K562 (cell line): ENCODE measurements around the gene TBCC. TPM values are rescaled to one million over a fixed set of nuclear protein-coding genes. Genes with fewer than 3 reads are reported as not detected.

ENCODE experiments used
- CSDE1 ChIP-seq, 2 experiments: fragments of 450-650 bp; IDR thresholded peaks; 2 replicates each; pipeline ENCODE4 v1.6.1; 2016; ENCODE audit warnings: mild to moderate bottlenecking in 1 of 2
- ID3 ChIP-seq, 2 experiments: fragments of 250-450 bp in 1 of 2; fragments of 450-650 bp in 1 of 2; sonication (Bioruptor Pico) in 1 of 2; IDR thresholded peaks; 2 replicates each; pipeline versions ENCODE4 v1.6.1 to v1.8.0; 2016 to 2021; ENCODE audit warnings: mild to moderate bottlenecking in 2 of 2, moderate library complexity in 2 of 2, missing compliant biosample characterization in 1 of 2, missing genetic modification characterization in 1 of 2
- KLF6 ChIP-seq: fragments of 250-450 bp; sonication (Bioruptor Pico); IDR thresholded peaks from 2 replicates; pipeline ENCODE4 v1.4.0; 2020; ENCODE audit warnings: mild to moderate bottlenecking, moderate library complexity, borderline replicate concordance
- MEIS2 ChIP-seq: fragments of 450-650 bp; IDR thresholded peaks from 2 replicates; pipeline ENCODE4 v1.6.1; 2014; ENCODE audit warnings: mild to moderate bottlenecking; ENCODE audit not compliant: partially characterized antibody
- NFIC ChIP-seq: fragments of 450-650 bp; IDR thresholded peaks from 2 replicates; pipeline ENCODE4 v1.6.1; 2017; ENCODE audit warnings: mild to moderate bottlenecking, inconsistent platforms
- PBX2 ChIP-seq, 2 experiments: IDR thresholded peaks in 1 of 2; conservative IDR thresholded peaks in 1 of 2; 2 replicates each; pipeline ENCODE4 v1.6.1; 2016; ENCODE audit warnings: low read depth in 2 of 2, mild to moderate bottlenecking in 1 of 2, missing compliant biosample characterization in 1 of 2, missing genetic modification characterization in 1 of 2, moderate library complexity in 1 of 2
- PTTG1 ChIP-seq: fragments of 450-650 bp; IDR thresholded peaks from 2 replicates; pipeline ENCODE4 v1.6.1; 2016; ENCODE audit warnings: low read depth, mild to moderate bottlenecking, missing genetic modification characterization, missing compliant biosample characterization
- RBFOX2 ChIP-seq: fragments of 200-400 bp; formaldehyde crosslinking; IDR thresholded peaks from 2 replicates; pipeline ENCODE4 v1.6.1; 2017; ENCODE audit warnings: low read depth, mild to moderate bottlenecking, low read length, moderate library complexity
- RCOR1 ChIP-seq, 2 experiments: IDR thresholded peaks; 2 replicates each; pipeline ENCODE4 v1.6.1; 2012; ENCODE audit warnings: low read depth in 2 of 2, low read length in 2 of 2, borderline replicate concordance in 1 of 2, improper control_type of control experiment in 1 of 2
- SMARCE1 ChIP-seq: fragments of 450-650 bp; IDR thresholded peaks from 2 replicates; pipeline ENCODE4 v1.7.1; 2016; ENCODE audit warnings: mild to moderate bottlenecking
- SPI1 ChIP-seq: IDR thresholded peaks from 2 replicates; pipeline ENCODE4 v1.6.1; 2011; ENCODE audit warnings: low read depth, low read length, control low read depth, borderline replicate concordance
- SRSF3 ChIP-seq: fragments of 200-400 bp; formaldehyde crosslinking; IDR thresholded peaks from 2 replicates; pipeline ENCODE4 v1.6.1; 2016; ENCODE audit warnings: mild to moderate bottlenecking, low read length, moderate library complexity; ENCODE audit not compliant: insufficient read depth
- ZNF584 ChIP-seq: fragments of 200-800 bp; sonication (Bioruptor generic); IDR thresholded peaks from 2 replicates; pipeline ENCODE4 v1.6.1; 2016; ENCODE audit warnings: low read depth, mild to moderate bottlenecking, missing genetic modification characterization, missing compliant biosample characterization
- polyA plus RNA-seq, 8 experiments: library from polyadenylated mRNA; depleted of rRNA in 4 of 8; stranded (reverse) in 5 of 8; unstranded in 3 of 8; fragments of >200 nt; fragmentation: Nextera tagmentation in 2 of 8; fragmentation: Illumina TruSeq in 1 of 8; extraction: Ambion mirVana in 2 of 8; extraction: Trizol in 1 of 8; gene quantifications; 2 replicates each; pipeline versions ENCODE4 v1.2.1 to v1.2.3, GENCODE V29; 2011 to 2014; ENCODE audit warnings: inconsistent platforms in 1 of 8, missing spikeins in 1 of 8
- total RNA-seq, 7 experiments: library from RNA; depleted of rRNA in 6 of 7; stranded (reverse); fragments of >200 nt in 6 of 7; fragmentation: Illumina TruSeq in 2 of 7; extraction: Trizol in 2 of 7; gene quantifications; 2 replicates each; pipeline versions ENCODE4 v1.2.1 to v1.2.3, GENCODE V29; 2011 to 2021; ENCODE audit warnings: low replicate concordance in 1 of 7
- TF ChIP-seq, protein P1 (sequence below), 2 experiments: fragments of 450-650 bp in 1 of 2; sonication (generic) in 1 of 2; formaldehyde crosslinking in 1 of 2; IDR thresholded peaks in 1 of 2; conservative IDR thresholded peaks in 1 of 2; 2 replicates each; pipeline versions ENCODE4 v1.6.1 to v1.8.1; 2016 to 2023; ENCODE audit warnings: mild to moderate bottlenecking in 2 of 2, moderate library complexity in 2 of 2, inconsistent platforms in 1 of 2, missing genetic modification reagents in 1 of 2
- TF ChIP-seq, protein P2 (sequence below): fragments of 450-650 bp; IDR thresholded peaks from 2 replicates; pipeline ENCODE4 v1.6.1; 2017; ENCODE audit warnings: antibody characterized with exemption

TBCC gene
- total and polyA plus RNA-seq, 9 of the 15 experiments (the other 6 are each of a cell fraction or from before 2014, with no cell fraction given): 2.8 to 34.1 (median 23.3) TPM

- TF ChIP-seq RCOR1 (IDR thresholded peaks at IDR 0.05; ENCODE audit: borderline replicate concordance in 1 of 2, low read depth in 2 of 2, low read length in 2 of 2): 0 out of 4 replicates have a peak, but pooled peaks of 1 of the 2 experiments have one; percentile 24
- TF ChIP-seq, protein P1, sequence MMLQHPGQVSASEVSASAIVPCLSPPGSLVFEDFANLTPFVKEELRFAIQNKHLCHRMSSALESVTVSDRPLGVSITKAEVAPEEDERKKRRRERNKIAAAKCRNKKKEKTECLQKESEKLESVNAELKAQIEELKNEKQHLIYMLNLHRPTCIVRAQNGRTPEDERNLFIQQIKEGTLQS (IDR thresholded peaks at IDR 0.05): 0 out of 2 replicates have a peak, but pooled peaks have one; percentile 18
- TF ChIP-seq, protein P1 (CRISPR knock-in tag; conservative IDR thresholded peaks at IDR 0.05): no peak
- no peak for TF ChIP-seq SRSF3
- no peak for TF ChIP-seq CSDE1 (IDR thresholded peaks at IDR 0.05)
- TF ChIP-seq KLF6 (CRISPR knock-in tag): no peak
- no peak for TF ChIP-seq RBFOX2
- no peak for TF ChIP-seq PTTG1 (tag)
- TF ChIP-seq, protein P2, sequence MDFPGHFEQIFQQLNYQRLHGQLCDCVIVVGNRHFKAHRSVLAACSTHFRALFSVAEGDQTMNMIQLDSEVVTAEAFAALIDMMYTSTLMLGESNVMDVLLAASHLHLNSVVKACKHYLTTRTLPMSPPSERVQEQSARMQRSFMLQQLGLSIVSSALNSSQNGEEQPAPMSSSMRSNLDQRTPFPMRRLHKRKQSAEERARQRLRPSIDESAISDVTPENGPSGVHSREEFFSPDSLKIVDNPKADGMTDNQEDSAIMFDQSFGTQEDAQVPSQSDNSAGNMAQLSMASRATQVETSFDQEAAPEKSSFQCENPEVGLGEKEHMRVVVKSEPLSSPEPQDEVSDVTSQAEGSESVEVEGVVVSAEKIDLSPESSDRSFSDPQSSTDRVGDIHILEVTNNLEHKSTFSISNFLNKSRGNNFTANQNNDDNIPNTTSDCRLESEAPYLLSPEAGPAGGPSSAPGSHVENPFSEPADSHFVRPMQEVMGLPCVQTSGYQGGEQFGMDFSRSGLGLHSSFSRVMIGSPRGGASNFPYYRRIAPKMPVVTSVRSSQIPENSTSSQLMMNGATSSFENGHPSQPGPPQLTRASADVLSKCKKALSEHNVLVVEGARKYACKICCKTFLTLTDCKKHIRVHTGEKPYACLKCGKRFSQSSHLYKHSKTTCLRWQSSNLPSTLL: no peak
- peak; percentile 48; the same call in 1 of the 2 replicates for TF ChIP-seq NFIC
- peak; percentile 96 for TF ChIP-seq MEIS2
- TF ChIP-seq PBX2 (CRISPR knock-in tag; IDR thresholded peaks at IDR 0.05; ENCODE audit: low read depth): 0 out of 2 replicates have a peak, but pooled peaks have one; percentile 20
- peak; percentile 94 for TF ChIP-seq PBX2 (tag; conservative IDR thresholded peaks at IDR 0.05; ENCODE audit: low read depth)
- no peak for TF ChIP-seq SMARCE1
- peak; percentile 82; the same call in 1 of the 2 replicates for TF ChIP-seq ZNF584 (CRISPR knock-in tag)
- TF ChIP-seq SPI1: no peak
- no peak for TF ChIP-seq ID3 (CRISPR knock-in tag; IDR thresholded peaks at IDR 0.05)
- TF ChIP-seq ID3 (tag; IDR thresholded peaks at IDR 0.05): no peak
- TF ChIP-seq, all 486 proteins: peak for 10
Measured at GRCh38 chr6:42742116-42742894, 3.6 kb downstream of the TBCC start (continued).
